H1 (cell line): ENCODE data around the gene RNASEH2A. TPM values are rescaled to one million over a fixed set of nuclear protein-coding genes. Genes with fewer than 3 reads are reported as not detected.

ENCODE experiments used
- CTCF ChIA-PET: fragments of 300-600 bp; sonication (Branson Sonifier 250); formaldehyde crosslinking; loops from one replicate; lab custom pipeline; 2021; ENCODE audit not compliant: partially characterized antibody; lab: Charles Lee
- POLR2A ChIA-PET: fragments of 300-600 bp; sonication (Branson Sonifier 250); formaldehyde crosslinking; loops from one replicate; lab custom pipeline; 2021; ENCODE audit warnings: inconsistent platforms; ENCODE audit not compliant: partially characterized antibody; lab: Charles Lee
- DNase-seq, 2 experiments: peaks; one replicate each; pipeline versions ENCODE4 v3.0.0 to v3.0.0-alpha.2; 2010 to 2022; ENCODE audit warnings: low spot score in 2 of 2, low read depth in 1 of 2, mixed read lengths in 1 of 2
- FAIRE-seq: peaks from 2 replicates; lab custom pipeline; 2011; peaks lifted over from hg19 to GRCh38; lab: Jason Lieb, UNC
- H2AFZ ChIP-seq: 2 replicates; pipeline ENCODE4 v1.8.1; 2012; ENCODE audit warnings: low read length, inconsistent platforms
- H2AK5ac ChIP-seq: 2 replicates; pipeline ENCODE4 v1.6.1; 2013; ENCODE audit warnings: low read depth, low read length
- H2BK120ac ChIP-seq: replicated peaks from 2 replicates; pipeline ENCODE3; 2013; ENCODE audit warnings: low read depth, low read length, inconsistent platforms
- H2BK12ac ChIP-seq: 2 replicates; pipeline ENCODE4 v1.6.1; 2013; ENCODE audit warnings: low read depth, low read length
- H2BK15ac ChIP-seq: 2 replicates; pipeline ENCODE4 v1.6.1; 2013; ENCODE audit warnings: low read length
- H2BK20ac ChIP-seq: 2 replicates; pipeline ENCODE4 v1.6.1; 2013; ENCODE audit warnings: low read length
- H2BK5ac ChIP-seq: 2 replicates; pipeline ENCODE4 v1.6.1; 2013; ENCODE audit warnings: low read depth, low read length
- H3K14ac ChIP-seq: 2 replicates; pipeline ENCODE4 v1.6.1; 2013; ENCODE audit warnings: inconsistent platforms; ENCODE audit not compliant: insufficient read length
- H3K18ac ChIP-seq: 2 replicates; pipeline ENCODE4 v1.6.1; 2013; ENCODE audit warnings: low read length; ENCODE audit errors: extremely low read depth
- H3K23ac ChIP-seq: 2 replicates; pipeline ENCODE4 v1.6.1; 2013; ENCODE audit warnings: inconsistent platforms; ENCODE audit not compliant: insufficient read length
- H3K23me2 ChIP-seq: 2 replicates; pipeline ENCODE4 v1.6.1; 2013; ENCODE audit warnings: low read depth, low read length
- H3K27ac ChIP-seq: 2 replicates; pipeline ENCODE4 v1.6.1; 2011; ENCODE audit warnings: low read depth, low read length, inconsistent platforms
- H3K27me3 ChIP-seq, 4 experiments: replicated peaks in 1 of 4; 1 replicate in 1 of 4; 2 replicates in 3 of 4; pipeline versions ENCODE4 v1.6.1 to v1.8.1; 2011 to 2013; ENCODE audit warnings: low read length in 3 of 4, mild to moderate bottlenecking in 3 of 4, inconsistent platforms in 2 of 4, mixed read lengths in 2 of 4, moderate library complexity in 1 of 4; ENCODE audit not compliant: control insufficient read depth in 3 of 4, insufficient read depth in 3 of 4; ENCODE audit errors: extremely low read depth in 1 of 4
- H3K36me3 ChIP-seq, 4 experiments: 2 replicates each; pipeline versions ENCODE4 v1.6.1 to v1.8.1; 2011 to 2013; ENCODE audit warnings: mild to moderate bottlenecking in 4 of 4, low read length in 3 of 4, moderate library complexity in 2 of 4, control low read depth in 1 of 4, inconsistent platforms in 1 of 4; ENCODE audit not compliant: insufficient read depth in 4 of 4, control insufficient read depth in 2 of 4
- H3K4ac ChIP-seq: replicated peaks from 2 replicates; pipeline ENCODE3; 2013; ENCODE audit warnings: low read length, low read depth, mixed read lengths, inconsistent platforms; ENCODE audit not compliant: insufficient read length
- H3K4me1 ChIP-seq, 4 experiments: replicated peaks in 1 of 4; 1 replicate in 1 of 4; 2 replicates in 3 of 4; pipeline versions ENCODE4 v1.6.1 to v1.8.1; 2011 to 2013; ENCODE audit warnings: low read length in 3 of 4, inconsistent platforms in 2 of 4, mixed read lengths in 1 of 4; ENCODE audit not compliant: insufficient read depth in 4 of 4, control insufficient read depth in 3 of 4
- H3K4me2 ChIP-seq, 2 experiments: 2 replicates each; pipeline versions ENCODE4 v1.6.1 to v1.8.1; 2011 to 2013; ENCODE audit warnings: low read depth in 2 of 2, low read length in 2 of 2, control low read depth in 1 of 2, inconsistent platforms in 1 of 2, mild to moderate bottlenecking in 1 of 2; ENCODE audit not compliant: insufficient read depth in 1 of 2
- H3K4me3 ChIP-seq, 4 experiments: fragments of 200-600, 300-600 bp in 1 of 4; sonication (generic), shearing (Covaris generic), sonication (Bioruptor Twin) in 1 of 4; 2 replicates each; pipeline versions ENCODE4 v1.5.1 to v1.8.1; 2011 to 2016; ENCODE audit warnings: low read length in 4 of 4, low read depth in 3 of 4, control low read depth in 2 of 4, inconsistent platforms in 2 of 4, mild to moderate bottlenecking in 2 of 4, mixed read lengths in 1 of 4, moderate library complexity in 1 of 4; ENCODE audit not compliant: insufficient read depth in 2 of 4; ENCODE audit errors: extremely low read depth in 1 of 4
- H3K56ac ChIP-seq: replicated peaks from 2 replicates; pipeline ENCODE3; 2013; ENCODE audit warnings: low read depth, mild to moderate bottlenecking, mixed read lengths, low read length, inconsistent platforms; ENCODE audit not compliant: insufficient read length
- H3K79me1 ChIP-seq: 2 replicates; pipeline ENCODE4 v1.6.1; 2013; ENCODE audit warnings: low read depth, low read length, control low read depth
- H3K79me2 ChIP-seq, 2 experiments: 2 replicates each; pipeline versions ENCODE4 v1.6.1 to v1.8.1; 2012 to 2013; ENCODE audit warnings: low read length in 2 of 2, mild to moderate bottlenecking in 2 of 2, inconsistent platforms in 1 of 2; ENCODE audit not compliant: insufficient read depth in 2 of 2, control insufficient read depth in 1 of 2
- H3K9ac ChIP-seq, 4 experiments: replicated peaks in 1 of 4; 1 replicate in 1 of 4; 2 replicates in 3 of 4; pipeline versions ENCODE4 v1.6.1 to v1.8.1; 2011 to 2013; ENCODE audit warnings: low read depth in 3 of 4, low read length in 3 of 4, control low read depth in 2 of 4, mild to moderate bottlenecking in 2 of 4, moderate library complexity in 2 of 4, inconsistent platforms in 1 of 4; ENCODE audit errors: extremely low read depth in 1 of 4
- H3K9me3 ChIP-seq, 2 experiments: 2 replicates each; pipeline versions ENCODE4 v1.6.1 to v1.8.1; 2012 to 2013; ENCODE audit warnings: mild to moderate bottlenecking in 2 of 2, moderate library complexity in 2 of 2, control low read depth in 1 of 2, inconsistent platforms in 1 of 2, low read depth in 1 of 2, low read length in 1 of 2, mixed read lengths in 1 of 2; ENCODE audit not compliant: insufficient read depth in 2 of 2
- H4K20me1 ChIP-seq, 2 experiments: replicated peaks in 1 of 2; 2 replicates each; pipeline versions ENCODE3 to v1.8.1; 2011 to 2013; ENCODE audit warnings: inconsistent platforms in 2 of 2, low read length in 2 of 2, mild to moderate bottlenecking in 1 of 2; ENCODE audit not compliant: insufficient read depth in 2 of 2, control insufficient read depth in 1 of 2
- H4K5ac ChIP-seq: 2 replicates; pipeline ENCODE4 v1.6.1; 2013; ENCODE audit warnings: low read length, low read depth, mixed read lengths, inconsistent platforms; ENCODE audit not compliant: insufficient read length
- H4K8ac ChIP-seq: 2 replicates; pipeline ENCODE4 v1.8.0; 2013; ENCODE audit warnings: mild to moderate bottlenecking, moderate library complexity, low read length, inconsistent platforms; ENCODE audit not compliant: insufficient read depth; ENCODE audit errors: extremely low read depth
- H4K91ac ChIP-seq: replicated peaks from 2 replicates; pipeline ENCODE3; 2013; ENCODE audit warnings: low read length, mixed read lengths, inconsistent platforms; ENCODE audit not compliant: insufficient read length
- POLR2A ChIP-seq, 2 experiments: IDR thresholded peaks; 1 replicate in 1 of 2; 2 replicates in 1 of 2; pipeline ENCODE4 v1.6.1; 2011; ENCODE audit warnings: low read depth in 2 of 2, low read length in 2 of 2, mild to moderate bottlenecking in 2 of 2; ENCODE audit errors: control extremely low read depth in 1 of 2
- SUZ12 ChIP-seq: fragments of 200-600 bp; sonication (generic); IDR thresholded peaks from 2 replicates; pipeline ENCODE4 v1.6.1; 2012; ENCODE audit warnings: mild to moderate bottlenecking, inconsistent platforms, low read length, moderate library complexity, mixed read lengths
- WGBS, 2 experiments: shearing (Covaris generic) in 1 of 2; methylation state at CpG; one replicate each; pipeline versions ENCODE4 v1.1.6 to v1.1.7; 2013 to 2015; ENCODE audit warnings: low lambda C conversion rate in 2 of 2, mixed read lengths in 2 of 2, inconsistent platforms in 1 of 2, low coverage in 1 of 2, missing lambda C conversion rate in 1 of 2; ENCODE audit not compliant: insufficient replicate concordance in 2 of 2, insufficient coverage in 1 of 2, insufficient read length in 1 of 2; ENCODE audit errors: extremely low coverage in 1 of 2, missing lambda C conversion rate in 1 of 2; 5-methylcytosine and 5-hydroxymethylcytosine counted together
- polyA plus RNA-seq, 7 experiments: library from polyadenylated mRNA; depleted of rRNA in 3 of 7; stranded (reverse) in 5 of 7; unstranded in 2 of 7; fragments of >200 nt in 5 of 7; fragments of 200-250 nt in 2 of 7; gene quantifications; 1 replicate in 5 of 7; 2 replicates in 1 of 7; 4 replicates in 1 of 7; pipeline versions ENCODE4 v1.2.1 to v1.2.3, GENCODE V29; 2011 to 2013; ENCODE audit warnings: missing spikeins in 2 of 7, mixed read lengths in 2 of 7
- total RNA-seq: library from RNA; stranded (reverse); fragmentation: NEBNext Ultra II Directional; extraction: Animal tissue kit (Norgen Biotek cat#: 25700); gene quantifications from 2 replicates; pipeline ENCODE4 v1.2.1, GENCODE V29; 2021

The RNASEH2A gene
- total and polyA plus RNA-seq, 2 of the 8 experiments (the other 6 are each of a cell fraction or from before 2014, with no cell fraction given) = 67.5 to 120 TPM

- POLR2A ChIA-PET = interaction anchor here (0.7 to 15.2 kb wide), 24 partner anchors 7 to 359 kb away, joined by 3 to 317 read pairs (median 4); partner anchors contain the start of genes GET3, HOOK2, PRDX2 and RTBDN
- Histone ChIP-seq H3K79me2 (no peaks in the 10 kb centered on the region), H3K9me3 (no peaks in the 10 kb centered on the region), H3K4me2 (peak overlapping the region; percentile 74 to 97), H3K4ac (peak overlapping the region; percentile 92), H2BK120ac (no peak overlapping the region), H3K56ac (peak overlapping the region; percentile 65), H2BK5ac (peak overlapping the region; percentile 78; the same call in 1 of the 2 replicates), H3K4me1 (peaks cover 9 to 40% (median 26%) of the 10 kb centered on the region in 4 experiments), H2BK15ac (0 out of 2 replicates have a peak overlapping the region, but pooled peaks have one; percentile 61), H3K23me2 (peaks cover 29% of the 10 kb centered on the region), H3K36me3 (no peaks in the 10 kb centered on the region; a peak in 1 of 8 replicates), H2BK20ac (no peak overlapping the region), H2BK12ac (0 out of 2 replicates have a peak overlapping the region, but pooled peaks have one; percentile 68), H3K9ac (peak overlapping the region in 3 of 4 experiments; percentile 45 to 63 (median 61); a peak in 5 of 7 replicates), H4K91ac (peak overlapping the region; percentile 87), H4K5ac (no peak overlapping the region), H3K27me3 (peaks cover 0 to 18% (median 13%) of the 10 kb centered on the region in 4 experiments; a peak in 5 of 7 replicates), H2AFZ (no peak overlapping the region), H3K4me3 (peak overlapping the region; percentile 46 to 71 (median 54)), H3K14ac (no peak overlapping the region), H3K79me1 (no peaks in the 10 kb centered on the region), H3K27ac (no peak overlapping the region), H3K18ac (peak overlapping the region; percentile 95; the same call in 1 of the 2 replicates), H3K23ac (no peak overlapping the region), H4K20me1 (no peaks in the 10 kb centered on the region), H2AK5ac (no peak overlapping the region), H4K8ac (peak overlapping the region; percentile 87)
- TF ChIP-seq POLR2A (IDR thresholded peaks at IDR 0.05; ENCODE audit: control extremely low read depth in 1 of 2, low read depth in 2 of 2, low read length in 2 of 2) (peak in 1 of 2 experiments; percentile 71; a peak in 1 of 3 replicates), SUZ12 (no peak)
- WGBS, 2 experiments = 8% methylated on average over 22 of the region's 22 CpGs; no CpG with 5 or more reads in 1 of the 2 experiments
- CTCF ChIA-PET = interaction anchor here (1.3 to 17.9 kb wide), 4 partner anchors 13 to 123 kb away, joined by 3 to 288 read pairs (median 146); a partner anchor contains a TSS
- no peak for DNase-seq
- FAIRE-seq = no peak
Measured at GRCh38 chr19:12792853-12793289, 13.5 kb upstream of the RNASEH2A start.
